GF-D8 (cell line): ENCODE results near the gene RPS2.

Experiments used
- DNase-seq: peaks from one replicate; lab custom pipeline; 2025; lab: John Stamatoyannopoulos, UW

RPS2 gene

DNA sequence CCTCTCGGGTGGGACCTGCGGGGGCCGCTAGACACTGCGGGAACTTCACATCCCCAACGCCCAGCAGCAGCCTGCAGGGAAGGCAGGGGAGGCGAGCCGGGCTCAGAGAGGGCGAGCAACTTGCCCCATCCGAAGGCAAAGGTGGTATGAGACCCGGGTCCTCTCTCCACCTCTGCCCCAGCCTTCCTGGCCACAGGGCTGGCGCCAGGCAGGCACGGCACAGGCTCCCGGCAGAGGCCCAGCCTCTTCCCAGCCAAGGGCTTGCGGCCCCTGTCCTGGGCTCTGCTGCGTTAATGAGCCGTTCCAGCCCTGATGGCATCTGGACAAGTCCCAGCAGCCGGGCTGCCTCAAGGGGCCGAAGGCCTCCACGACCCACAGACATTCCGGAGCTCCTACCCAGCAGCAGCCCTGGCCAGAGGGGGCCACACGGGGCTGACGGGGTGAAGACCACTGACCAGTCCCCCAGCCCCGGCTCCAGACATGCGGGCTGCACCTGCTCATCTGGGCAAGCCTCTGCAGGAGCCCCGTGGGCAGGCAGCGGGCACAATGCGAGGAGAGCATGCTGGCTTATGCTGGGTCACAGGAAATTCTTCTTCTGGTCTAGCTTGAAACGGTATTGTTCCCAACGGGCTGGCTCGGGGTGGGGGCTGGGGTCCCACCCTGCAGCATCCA is 45.2 kb downstream of the RPS2 start:
- DNase-seq, result no peak

- DNase-seq, result no peak
Observed at GRCh38 chr16:1918351-1919326, 46.0 kb downstream of the RPS2 start, which contains the start of gene HS3ST6. Gene HS3ST6 (minus strand): TSS chr16:1918415. CDS start chr16:1918323, 92 bp downstream.

- no peak for DNase-seq
Observed at GRCh38 chr16:1917665-1918350, 46.8 kb downstream of the RPS2 start.

DNA sequence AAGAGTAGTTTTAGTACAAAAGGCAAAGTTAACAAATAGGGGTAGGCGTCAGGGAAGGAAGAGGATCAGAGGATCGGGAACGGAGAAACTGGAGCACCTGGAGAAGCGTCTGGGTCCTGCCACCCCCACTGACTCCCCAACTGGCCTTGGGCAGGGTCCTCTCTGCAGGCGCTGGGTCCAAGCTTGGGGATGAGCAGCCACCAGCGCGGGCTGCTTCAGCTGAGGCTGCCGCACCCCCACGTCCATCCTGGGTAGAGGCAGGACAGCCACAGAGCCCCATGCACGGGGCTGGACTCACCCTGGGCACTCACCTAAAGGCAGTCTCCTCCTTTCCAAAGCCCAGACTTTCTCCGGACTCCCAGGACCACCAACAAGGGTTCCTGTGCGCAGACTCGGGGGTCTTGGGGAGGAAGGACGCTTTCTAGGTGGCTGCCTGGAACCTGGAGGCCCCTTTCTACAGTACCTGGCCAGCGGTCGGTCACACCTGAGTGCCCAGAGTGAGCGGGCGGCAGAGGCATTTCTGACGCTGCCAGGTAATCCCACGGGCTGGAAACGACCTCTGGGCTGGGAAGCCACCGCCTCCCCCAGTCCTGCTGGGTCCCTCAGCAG is 47.5 kb downstream of the RPS2 start:
- DNase-seq, result no peak

DNA sequence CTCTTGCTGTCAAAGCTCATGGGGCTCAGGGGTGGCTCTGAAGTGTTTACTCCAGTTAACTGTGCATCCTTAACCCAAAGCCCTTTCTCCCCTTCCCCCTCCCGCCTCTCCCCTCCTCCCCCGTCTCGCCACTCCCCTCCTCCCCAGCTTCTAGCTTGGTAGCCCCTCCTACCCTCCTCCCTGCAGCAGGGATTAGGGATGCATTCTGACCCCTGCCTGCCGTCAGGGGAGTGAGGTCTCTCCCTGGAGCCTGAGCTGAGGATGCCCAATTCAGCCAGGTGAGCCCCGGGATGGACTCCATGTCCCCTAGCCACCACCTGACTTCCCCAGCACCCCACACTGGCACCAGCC is 48.0 kb downstream of the RPS2 start:
- DNase-seq, result no peak

GRCh38 chr16:1915732-1916639 is 48.6 kb downstream of the RPS2 start:
- DNase-seq, result no peak

DNA sequence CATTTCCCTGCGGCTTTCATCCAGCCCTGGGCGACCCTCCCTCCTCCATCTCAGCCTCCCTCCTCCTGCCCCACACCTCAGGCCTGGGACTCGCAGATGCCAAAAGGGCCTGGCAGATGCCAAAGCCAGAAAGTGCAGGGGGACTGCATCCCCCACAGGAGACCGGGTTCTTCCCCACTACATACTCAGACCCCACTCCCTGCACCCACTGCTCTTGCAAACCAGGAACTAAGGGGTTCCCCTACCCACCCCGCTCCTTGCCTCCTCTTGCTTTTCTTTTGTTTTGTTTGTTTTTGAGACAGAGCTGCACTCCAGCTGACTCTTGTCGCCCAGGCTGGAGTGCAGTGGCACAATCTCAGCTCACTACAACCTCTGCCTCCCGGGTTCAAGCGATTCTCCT is 49.6 kb downstream of the RPS2 start:
- no peak for DNase-seq

GRCh38 chr16:1914084-1914608 is 50.5 kb downstream of the RPS2 start:
- no peak for DNase-seq

DNA sequence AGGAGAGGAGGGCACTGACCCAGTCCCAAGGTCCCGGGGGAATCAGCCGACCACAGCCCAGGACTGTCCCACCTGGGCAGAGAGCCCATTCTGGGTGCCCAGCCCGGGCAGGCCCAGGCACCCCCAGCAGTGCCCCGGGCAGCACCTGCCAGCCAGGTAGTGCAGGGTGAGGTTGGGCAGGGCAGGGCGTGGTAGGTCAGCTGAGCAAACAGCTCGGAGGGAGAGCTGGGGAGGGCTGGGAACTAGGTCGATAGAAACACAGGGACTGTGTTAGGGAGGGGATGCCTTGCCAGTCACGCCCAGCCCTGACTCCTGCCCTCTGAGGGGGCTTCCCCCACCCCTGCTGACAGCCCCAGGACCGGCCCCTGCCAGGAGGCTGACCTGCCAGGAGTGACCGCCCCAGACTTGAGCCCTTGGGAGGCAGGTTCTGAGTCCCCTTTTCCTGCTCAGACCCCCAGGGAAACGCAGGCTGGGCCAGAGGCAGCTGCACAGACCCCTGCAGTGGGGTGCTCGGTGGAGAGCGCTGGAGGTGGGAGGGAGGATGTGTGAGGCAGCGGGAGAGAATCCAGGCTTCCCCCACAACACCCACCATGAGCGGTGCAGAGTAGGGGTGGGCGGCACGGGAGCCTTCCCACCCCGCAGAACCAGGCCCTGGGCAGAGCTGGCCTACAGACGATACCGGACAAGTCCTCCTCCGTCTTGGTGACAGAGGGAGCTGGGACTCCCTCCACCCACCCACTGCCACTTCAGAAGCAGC is 51.1 kb downstream of the RPS2 start:
- DNase-seq, result no peak

DNA sequence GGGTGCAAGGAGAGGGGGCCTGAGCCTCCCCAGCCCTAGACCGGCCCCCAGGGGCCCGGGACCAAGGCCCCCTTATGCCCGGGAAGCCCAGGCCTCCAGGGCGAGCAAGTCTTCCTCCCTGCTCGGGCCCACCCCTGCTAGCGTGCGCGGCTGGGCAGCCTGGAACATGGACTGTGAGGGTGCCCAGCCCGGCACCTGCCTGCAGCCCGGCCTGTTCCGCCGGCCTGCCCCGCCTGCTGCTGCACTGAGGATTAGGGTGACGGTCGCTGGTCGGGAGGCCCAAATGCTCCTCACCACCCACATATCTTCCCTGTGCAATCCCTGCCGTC is 52.4 kb downstream of the RPS2 start:
- no peak for DNase-seq
